ENCODE results near the gene ADARB2.

DNA sequence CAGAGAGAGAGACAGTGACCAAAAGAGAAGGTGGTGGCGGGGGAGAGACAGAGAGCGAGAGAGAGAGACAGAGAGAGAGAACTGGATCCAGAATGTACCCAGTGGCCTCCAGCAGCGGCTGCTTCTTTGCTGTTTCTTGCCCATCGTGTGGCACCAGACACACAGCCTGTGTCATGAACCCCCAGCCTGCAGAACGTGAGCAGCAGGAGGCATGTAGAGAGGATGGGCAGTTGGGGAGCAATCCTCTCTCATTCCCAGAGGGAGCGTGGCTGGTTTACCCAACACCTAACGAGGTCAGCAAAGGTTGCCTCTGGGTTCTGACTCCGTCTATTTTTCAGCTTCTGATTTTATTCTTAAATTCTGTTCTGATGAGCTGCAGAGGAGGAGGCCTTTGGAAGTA lies 168.1 kb downstream of the ADARB2 start:
- TF ChIP-seq, protein P1, sequence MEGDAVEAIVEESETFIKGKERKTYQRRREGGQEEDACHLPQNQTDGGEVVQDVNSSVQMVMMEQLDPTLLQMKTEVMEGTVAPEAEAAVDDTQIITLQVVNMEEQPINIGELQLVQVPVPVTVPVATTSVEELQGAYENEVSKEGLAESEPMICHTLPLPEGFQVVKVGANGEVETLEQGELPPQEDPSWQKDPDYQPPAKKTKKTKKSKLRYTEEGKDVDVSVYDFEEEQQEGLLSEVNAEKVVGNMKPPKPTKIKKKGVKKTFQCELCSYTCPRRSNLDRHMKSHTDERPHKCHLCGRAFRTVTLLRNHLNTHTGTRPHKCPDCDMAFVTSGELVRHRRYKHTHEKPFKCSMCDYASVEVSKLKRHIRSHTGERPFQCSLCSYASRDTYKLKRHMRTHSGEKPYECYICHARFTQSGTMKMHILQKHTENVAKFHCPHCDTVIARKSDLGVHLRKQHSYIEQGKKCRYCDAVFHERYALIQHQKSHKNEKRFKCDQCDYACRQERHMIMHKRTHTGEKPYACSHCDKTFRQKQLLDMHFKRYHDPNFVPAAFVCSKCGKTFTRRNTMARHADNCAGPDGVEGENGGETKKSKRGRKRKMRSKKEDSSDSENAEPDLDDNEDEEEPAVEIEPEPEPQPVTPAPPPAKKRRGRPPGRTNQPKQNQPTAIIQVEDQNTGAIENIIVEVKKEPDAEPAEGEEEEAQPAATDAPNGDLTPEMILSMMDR (IDR thresholded peaks at IDR 0.05), result no peak
- TF ChIP-seq POLR2AphosphoS5 (IDR thresholded peaks at IDR 0.05), result no peak
- no peak for TF ChIP-seq EP300 (IDR thresholded peaks at IDR 0.05)
- TF ChIP-seq POLR2A (IDR thresholded peaks at IDR 0.05), result no peak

Data from suprapubic skin (tissue), 4 donors.